ENCODE data around the gene SPDYE6. TPM values are rescaled to one million over a fixed set of nuclear protein-coding genes. Genes with fewer than 3 reads are reported as not detected.

Gene SPDYE6
- total and polyA plus RNA-seq, 2 donors (not counting 1 experiment from before 2014, with no cell fraction given), result not detected

DNA sequence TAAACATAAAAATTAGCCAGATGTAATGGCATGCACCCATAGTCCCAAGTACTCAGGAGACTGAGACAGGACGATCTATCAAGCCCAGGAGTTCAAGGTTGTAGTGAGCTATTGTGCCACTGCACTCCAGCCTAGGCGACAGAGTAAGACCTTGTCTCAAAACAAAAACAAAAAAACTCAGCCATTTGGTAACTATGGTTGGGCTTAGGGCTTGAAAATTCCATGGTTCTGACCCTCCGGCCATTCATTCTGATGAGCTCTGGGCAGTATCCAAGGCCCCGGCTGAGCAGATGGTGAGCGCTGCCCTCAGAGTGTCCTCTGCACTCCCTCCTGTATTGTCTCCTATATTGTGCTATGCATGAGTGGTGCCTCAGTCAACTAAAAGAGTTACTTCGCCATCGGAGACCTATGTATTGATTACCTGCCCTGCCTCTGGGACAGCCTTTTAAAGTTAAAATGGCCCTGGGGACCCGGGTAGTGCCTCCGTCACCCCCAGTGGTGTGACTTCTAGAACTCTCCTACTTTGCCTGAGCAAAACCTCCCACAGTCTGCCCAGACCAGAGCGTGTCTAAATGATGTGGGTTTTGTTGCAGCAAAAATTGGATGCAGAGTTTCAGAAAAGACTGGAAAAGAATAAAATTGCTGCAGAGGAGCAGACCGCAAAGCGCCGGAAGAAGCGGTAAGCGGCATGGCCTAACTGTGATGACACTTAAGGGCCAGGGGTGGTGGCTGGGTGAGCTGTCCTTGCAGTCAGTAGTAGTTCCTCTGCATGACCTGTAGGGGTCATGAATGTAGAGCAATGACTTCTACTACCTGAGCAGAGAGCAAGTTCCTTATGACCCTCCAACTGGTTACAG, 48.0 kb upstream of the SPDYE6 start:
- POLR2A ChIA-PET, result interaction anchor here (0.6 to 7.5 kb wide), 12 partner anchors 8 to 61 kb away, joined by 3 to 69 read pairs (median 6); partner anchors contain the start of genes ALKBH4, LRWD1, ORAI2 and PRKRIP1
- CTCF ChIA-PET, result interaction anchor here (0.7 to 23.0 kb wide), 14 partner anchors 8 to 125 kb away, joined by 3 to 1182 read pairs (median 5); partner anchors contain the start of genes ALKBH4, LRWD1, ORAI2 and PRKRIP1
- H3K4me1 ChIP-seq (ENCODE audit: control insufficient read depth in 2 of 2, insufficient read depth in 2 of 2, low read length in 2 of 2), result peaks cover 20 to 28% of the 10 kb centered on the region in 2 donors
- no peaks in the 10 kb centered on the region for H3K9me3 Mint-ChIP-seq (ENCODE audit: insufficient read depth)
- peaks cover 27% of the 10 kb centered on the region for H3K79me2 ChIP-seq (ENCODE audit: control insufficient read depth, insufficient read depth, low read length)
- H4K20me1 ChIP-seq (ENCODE audit: control insufficient read depth, insufficient read depth, low read length, poor library complexity, severe bottlenecking), result peaks cover 12% of the 10 kb centered on the region
- H3K4me3 Mint-ChIP-seq, result no peak overlapping the region
- no peaks in the 10 kb centered on the region for H3K9me3 ChIP-seq (ENCODE audit: control extremely low read depth in 1 of 3, control insufficient read depth in 2 of 3, insufficient read depth in 1 of 3, low read length in 2 of 3)
- H2AFZ ChIP-seq (ENCODE audit: insufficient read depth, low read depth, low read length, poor library complexity, severe bottlenecking), result no peak overlapping the region
- no peak overlapping the region for H3K9ac ChIP-seq (ENCODE audit: low read length)
- H3K4me3 ChIP-seq (ENCODE audit: control extremely low read depth in 1 of 5, extremely low read depth in 1 of 5, insufficient read depth in 1 of 5, low read depth in 2 of 5, low read length in 4 of 5), result no peak overlapping the region
- TF ChIP-seq CTCF (IDR thresholded peaks at IDR 0.05), result peak; percentile 87
- no peak for TF ChIP-seq EZH2 (IDR thresholded peaks at IDR 0.05; ENCODE audit: borderline replicate concordance, insufficient read depth, low read depth, low read length, poor library complexity, severe bottlenecking)
- intact Hi-C loops (cut with micrococcal nuclease), result loop anchor here (1.0 kb wide), 2 partner anchors 37 to 46 kb away; no protein-coding TSS in a partner anchor
- H3K27me3 Mint-ChIP-seq, result no peaks in the 10 kb centered on the region
- H3K27ac Mint-ChIP-seq, result no peak overlapping the region
- DNase-seq (peak; percentile 81), ATAC-seq (ENCODE audit: low read depth) (peak; percentile 86)
- H3K36me3 ChIP-seq (replicated peaks in 1 of 2; ENCODE audit: control extremely low read depth in 1 of 2, control insufficient read depth in 1 of 2, extremely low read depth in 1 of 2, insufficient read depth in 2 of 2, low read length in 1 of 2), result peaks cover 8 to 80% of the 10 kb centered on the region in 2 experiments
- no peak overlapping the region for H3K4me2 ChIP-seq (replicated peaks; ENCODE audit: low read depth, low read length, poor library complexity, severe bottlenecking)
- H3K27me3 ChIP-seq (replicated peaks in 1 of 4; ENCODE audit: control extremely low read depth in 1 of 4, control insufficient read depth in 3 of 4, insufficient read depth in 4 of 4, low read length in 3 of 4), result no peaks in the 10 kb centered on the region
- peaks cover 36% of the 10 kb centered on the region for H3K4me1 Mint-ChIP-seq
- WGBS (ENCODE audit: insufficient coverage), result 73% methylated on average over 10 of the region's 15 CpGs
- no peak overlapping the region for H3K27ac ChIP-seq (ENCODE audit: low read length in 2 of 2)

All from B cell (primary cell).